Neural cell (in vitro differentiated cells): ENCODE measurements around the gene RTP2. TPM values are rescaled to one million over a fixed set of nuclear protein-coding genes. Genes with fewer than 3 reads are reported as not detected.

ENCODE experiments used
- H2AFZ ChIP-seq: fragments of 200-600, 300-800 bp; sonication (generic), shearing (Covaris generic); 2 replicates; pipeline ENCODE4 v1.6.0; 2014; ENCODE audit warnings: low read depth, mild to moderate bottlenecking, antibody characterized with exemption, low read length, moderate library complexity
- H3F3A ChIP-seq: fragments of 200-600 bp; shearing (Covaris generic); 2 replicates; pipeline ENCODE4 v1.6.1; 2016; ENCODE audit warnings: mild to moderate bottlenecking, moderate library complexity, mixed read lengths, antibody characterized with exemption, low read length; ENCODE audit not compliant: insufficient read depth, poor library complexity, severe bottlenecking
- H3K27ac ChIP-seq: fragments of 200-600, 300-800 bp; sonication (generic), shearing (Covaris generic); 2 replicates; pipeline ENCODE4 v1.5.1; 2014; ENCODE audit warnings: mild to moderate bottlenecking, low read length, moderate library complexity
- H3K27me3 ChIP-seq: fragments of 300-800, 200-600 bp; sonication (generic), shearing (Covaris generic); 2 replicates; pipeline ENCODE4 v1.6.0; 2014; ENCODE audit warnings: mild to moderate bottlenecking, low read depth, low read length, moderate library complexity; ENCODE audit not compliant: insufficient read depth
- H3K36me3 ChIP-seq: fragments of 300-800, 200-600 bp; sonication (generic), shearing (Covaris generic); 2 replicates; pipeline ENCODE4 v1.5.1; 2014; ENCODE audit warnings: mild to moderate bottlenecking, antibody characterized with exemption, low read length, moderate library complexity; ENCODE audit not compliant: insufficient read depth
- H3K4me2 ChIP-seq: fragments of 300-800, 200-600 bp; sonication (generic), shearing (Covaris generic); 2 replicates; pipeline ENCODE4 v1.6.0; 2014; ENCODE audit warnings: mild to moderate bottlenecking, low read length
- H3K4me3 ChIP-seq: fragments of 300-800, 200-600 bp; sonication (generic), shearing (Covaris generic); 2 replicates; pipeline ENCODE4 v1.5.1; 2014; ENCODE audit warnings: mild to moderate bottlenecking, low read length, moderate library complexity
- H3K79me2 ChIP-seq: fragments of 200-600 bp; shearing (Covaris generic); replicated peaks from 2 replicates; pipeline ENCODE4 v1.6.0; 2014; ENCODE audit warnings: mild to moderate bottlenecking, low read length, moderate library complexity; ENCODE audit not compliant: insufficient read depth
- H3K9ac ChIP-seq: fragments of 300-800, 200-600 bp; sonication (generic), shearing (Covaris generic); 2 replicates; pipeline ENCODE4 v1.6.1; 2016; ENCODE audit warnings: mild to moderate bottlenecking, low read length, mixed read lengths
- H3K9me2 ChIP-seq: fragments of 200-600 bp; shearing (Covaris generic); 2 replicates; pipeline ENCODE4 v1.6.1; 2016; ENCODE audit warnings: mild to moderate bottlenecking, low read length, mixed read lengths; ENCODE audit not compliant: insufficient read depth
- H3K9me3 ChIP-seq: fragments of 200-600, 300-800 bp; sonication (generic), shearing (Covaris generic); 2 replicates; pipeline ENCODE4 v1.6.1; 2016; ENCODE audit warnings: mild to moderate bottlenecking, mixed run types, low read length, moderate library complexity, mixed read lengths
- H4K20me1 ChIP-seq: fragments of 200-600 bp; shearing (Covaris generic); 2 replicates; pipeline ENCODE4 v1.6.1; 2016; ENCODE audit warnings: mild to moderate bottlenecking, mixed run types; ENCODE audit not compliant: insufficient read depth
- EP300 ChIP-seq: fragments of 450-650 bp; conservative IDR thresholded peaks from 2 replicates; pipeline ENCODE4 v1.6.1; 2014; ENCODE audit warnings: antibody characterized with exemption, mild to moderate bottlenecking, moderate library complexity; ENCODE audit not compliant: poor library complexity, severe bottlenecking
- EZH2 ChIP-seq: fragments of 200-600, 300-800 bp; shearing (Covaris generic), sonication (generic); IDR thresholded peaks from 2 replicates; pipeline ENCODE4 v1.6.1; 2014; ENCODE audit warnings: antibody characterized with exemption, low read length, borderline replicate concordance, mild to moderate bottlenecking; ENCODE audit not compliant: insufficient read depth, poor library complexity, severe bottlenecking
- MXI1 ChIP-seq: fragments of 450-650 bp; conservative IDR thresholded peaks from 2 replicates; pipeline ENCODE4 v1.6.1; 2014; ENCODE audit warnings: antibody characterized with exemption, mild to moderate bottlenecking; ENCODE audit not compliant: poor library complexity, severe bottlenecking
- POLR2AphosphoS5 ChIP-seq: IDR thresholded peaks from 2 replicates; pipeline ENCODE4 v1.6.1; 2012
- RAD21 ChIP-seq: fragments of 450-650 bp; conservative IDR thresholded peaks from 2 replicates; pipeline ENCODE4 v1.6.1; 2014; ENCODE audit warnings: antibody characterized with exemption, mild to moderate bottlenecking, moderate library complexity
- SMC3 ChIP-seq: fragments of 450-650 bp; conservative IDR thresholded peaks from 2 replicates; pipeline ENCODE4 v1.6.1; 2014; ENCODE audit warnings: antibody characterized with exemption, mild to moderate bottlenecking, moderate library complexity; ENCODE audit not compliant: poor library complexity
- TAF1 ChIP-seq: IDR thresholded peaks from 2 replicates; pipeline ENCODE4 v1.6.1; 2012; ENCODE audit warnings: low read depth
- polyA plus RNA-seq: library from polyadenylated mRNA; depleted of rRNA; stranded (reverse); fragments of >200 nt; gene quantifications from 2 replicates; pipeline ENCODE4 v1.2.3, GENCODE V29; 2014
- TF ChIP-seq, protein P1 (sequence below): fragments of 450-650 bp; IDR thresholded peaks from 2 replicates; pipeline ENCODE4 v1.5.1; 2014; ENCODE audit warnings: antibody characterized with exemption, mild to moderate bottlenecking, moderate library complexity; ENCODE audit not compliant: poor library complexity, severe bottlenecking
- TF ChIP-seq, protein P2 (sequence below): IDR thresholded peaks from 2 replicates; pipeline ENCODE4 v1.6.1; 2012; ENCODE audit warnings: borderline replicate concordance

Gene RTP2
- polyA plus RNA-seq, 1 donor from 2014 or later: not detected

- Histone ChIP-seq H3K27me3 (no peaks in the 10 kb centered on the region), H2AFZ (no peak overlapping the region), H3K9me3 (no peaks in the 10 kb centered on the region), H3F3A (no peaks in the 10 kb centered on the region), H3K79me2 (no peaks in the 10 kb centered on the region), H3K9ac (no peak overlapping the region), H3K27ac (no peak overlapping the region), H3K4me2 (no peak overlapping the region), H4K20me1 (no peaks in the 10 kb centered on the region), H3K9me2 (no peaks in the 10 kb centered on the region), H3K4me3 (no peak overlapping the region), H3K36me3 (no peaks in the 10 kb centered on the region)
- TF ChIP-seq EZH2 (no peak), SMC3 (no peak), POLR2AphosphoS5 (no peak), MXI1 (no peak), RAD21 (no peak), EP300 (no peak), TAF1 (no peak)
- TF ChIP-seq, protein P1, sequence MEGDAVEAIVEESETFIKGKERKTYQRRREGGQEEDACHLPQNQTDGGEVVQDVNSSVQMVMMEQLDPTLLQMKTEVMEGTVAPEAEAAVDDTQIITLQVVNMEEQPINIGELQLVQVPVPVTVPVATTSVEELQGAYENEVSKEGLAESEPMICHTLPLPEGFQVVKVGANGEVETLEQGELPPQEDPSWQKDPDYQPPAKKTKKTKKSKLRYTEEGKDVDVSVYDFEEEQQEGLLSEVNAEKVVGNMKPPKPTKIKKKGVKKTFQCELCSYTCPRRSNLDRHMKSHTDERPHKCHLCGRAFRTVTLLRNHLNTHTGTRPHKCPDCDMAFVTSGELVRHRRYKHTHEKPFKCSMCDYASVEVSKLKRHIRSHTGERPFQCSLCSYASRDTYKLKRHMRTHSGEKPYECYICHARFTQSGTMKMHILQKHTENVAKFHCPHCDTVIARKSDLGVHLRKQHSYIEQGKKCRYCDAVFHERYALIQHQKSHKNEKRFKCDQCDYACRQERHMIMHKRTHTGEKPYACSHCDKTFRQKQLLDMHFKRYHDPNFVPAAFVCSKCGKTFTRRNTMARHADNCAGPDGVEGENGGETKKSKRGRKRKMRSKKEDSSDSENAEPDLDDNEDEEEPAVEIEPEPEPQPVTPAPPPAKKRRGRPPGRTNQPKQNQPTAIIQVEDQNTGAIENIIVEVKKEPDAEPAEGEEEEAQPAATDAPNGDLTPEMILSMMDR: no peak
- TF ChIP-seq, protein P2, sequence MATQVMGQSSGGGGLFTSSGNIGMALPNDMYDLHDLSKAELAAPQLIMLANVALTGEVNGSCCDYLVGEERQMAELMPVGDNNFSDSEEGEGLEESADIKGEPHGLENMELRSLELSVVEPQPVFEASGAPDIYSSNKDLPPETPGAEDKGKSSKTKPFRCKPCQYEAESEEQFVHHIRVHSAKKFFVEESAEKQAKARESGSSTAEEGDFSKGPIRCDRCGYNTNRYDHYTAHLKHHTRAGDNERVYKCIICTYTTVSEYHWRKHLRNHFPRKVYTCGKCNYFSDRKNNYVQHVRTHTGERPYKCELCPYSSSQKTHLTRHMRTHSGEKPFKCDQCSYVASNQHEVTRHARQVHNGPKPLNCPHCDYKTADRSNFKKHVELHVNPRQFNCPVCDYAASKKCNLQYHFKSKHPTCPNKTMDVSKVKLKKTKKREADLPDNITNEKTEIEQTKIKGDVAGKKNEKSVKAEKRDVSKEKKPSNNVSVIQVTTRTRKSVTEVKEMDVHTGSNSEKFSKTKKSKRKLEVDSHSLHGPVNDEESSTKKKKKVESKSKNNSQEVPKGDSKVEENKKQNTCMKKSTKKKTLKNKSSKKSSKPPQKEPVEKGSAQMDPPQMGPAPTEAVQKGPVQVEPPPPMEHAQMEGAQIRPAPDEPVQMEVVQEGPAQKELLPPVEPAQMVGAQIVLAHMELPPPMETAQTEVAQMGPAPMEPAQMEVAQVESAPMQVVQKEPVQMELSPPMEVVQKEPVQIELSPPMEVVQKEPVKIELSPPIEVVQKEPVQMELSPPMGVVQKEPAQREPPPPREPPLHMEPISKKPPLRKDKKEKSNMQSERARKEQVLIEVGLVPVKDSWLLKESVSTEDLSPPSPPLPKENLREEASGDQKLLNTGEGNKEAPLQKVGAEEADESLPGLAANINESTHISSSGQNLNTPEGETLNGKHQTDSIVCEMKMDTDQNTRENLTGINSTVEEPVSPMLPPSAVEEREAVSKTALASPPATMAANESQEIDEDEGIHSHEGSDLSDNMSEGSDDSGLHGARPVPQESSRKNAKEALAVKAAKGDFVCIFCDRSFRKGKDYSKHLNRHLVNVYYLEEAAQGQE: no peak
Observed at GRCh38 chr3:187705164-187705563, 2.8 kb upstream of the RTP2 start.

DNA sequence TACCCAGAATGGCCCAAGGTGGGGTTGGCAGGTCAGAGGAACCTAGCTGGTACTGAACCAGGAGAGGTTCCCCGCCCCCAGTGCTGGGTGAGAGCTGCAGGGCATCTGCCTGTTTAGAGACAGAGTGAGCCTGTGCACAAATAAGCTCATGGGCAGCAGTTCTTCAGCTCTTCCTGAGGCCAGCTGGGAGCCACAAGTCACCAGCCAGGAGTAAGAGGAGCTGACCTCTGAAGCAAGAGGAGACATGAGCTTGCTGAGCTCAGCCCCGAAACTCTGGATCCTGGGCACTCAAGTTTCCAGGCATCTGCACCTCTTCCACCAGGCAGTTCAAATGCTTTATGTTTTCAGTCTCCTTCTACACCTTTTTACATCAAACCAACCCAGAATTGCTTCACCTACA, 2.1 kb downstream of the RTP2 start:
- Histone ChIP-seq H4K20me1 (no peaks in the 10 kb centered on the region), H3K27me3 (no peaks in the 10 kb centered on the region), H3K4me3 (no peak overlapping the region), H3K9me3 (no peaks in the 10 kb centered on the region), H3K4me2 (no peak overlapping the region), H2AFZ (no peak overlapping the region), H3F3A (no peaks in the 10 kb centered on the region), H3K9me2 (no peaks in the 10 kb centered on the region), H3K27ac (no peak overlapping the region), H3K9ac (no peak overlapping the region), H3K36me3 (no peaks in the 10 kb centered on the region), H3K79me2 (no peaks in the 10 kb centered on the region)
- no peak for TF ChIP-seq TAF1
- no peak for TF ChIP-seq EZH2
- TF ChIP-seq, protein P1: no peak
- TF ChIP-seq EP300: no peak
- no peak for TF ChIP-seq SMC3
- no peak for TF ChIP-seq MXI1
- no peak for TF ChIP-seq RAD21
- no peak for TF ChIP-seq POLR2AphosphoS5
- TF ChIP-seq, protein P2: no peak
